HG03460 (cell line): ENCODE results near the gene ADAMTS12.

Experiments
- ATAC-seq: cut with Tn5 transposase; IDR thresholded peaks from one replicate; pipeline ENCODE4 v1.9.1; 2021; ENCODE audit not compliant: unreplicated experiment

ADAMTS12 gene

GRCh38 chr5:33725806-33726205, 166.0 kb downstream of the ADAMTS12 start:
- no peak for ATAC-seq

GRCh38 chr5:33721491-33722200, 170.1 kb downstream of the ADAMTS12 start:
- ATAC-seq: no peak

- no peak for ATAC-seq
These were observed 171.6 kb downstream of the ADAMTS12 start for GRCh38 chr5:33720176-33720575.

DNA sequence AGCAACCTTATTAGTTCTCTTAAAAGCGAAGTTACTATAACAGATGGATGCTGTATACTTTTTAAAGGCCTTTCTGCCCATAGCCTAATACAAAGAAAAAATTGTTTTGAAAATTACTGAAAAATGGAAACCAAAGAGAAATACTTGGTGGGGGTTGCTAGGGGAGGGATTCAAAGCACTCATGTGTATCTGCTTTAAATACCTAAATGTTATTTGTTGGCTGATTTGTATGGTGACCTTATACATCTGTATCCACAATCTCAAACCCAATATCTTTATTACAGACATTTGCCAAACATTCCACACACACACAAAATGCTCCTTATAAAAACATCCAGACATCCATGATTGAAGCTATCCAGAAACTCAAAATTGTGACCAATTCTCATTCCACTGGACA, 172.0 kb downstream of the ADAMTS12 start:
- no peak for ATAC-seq

DNA sequence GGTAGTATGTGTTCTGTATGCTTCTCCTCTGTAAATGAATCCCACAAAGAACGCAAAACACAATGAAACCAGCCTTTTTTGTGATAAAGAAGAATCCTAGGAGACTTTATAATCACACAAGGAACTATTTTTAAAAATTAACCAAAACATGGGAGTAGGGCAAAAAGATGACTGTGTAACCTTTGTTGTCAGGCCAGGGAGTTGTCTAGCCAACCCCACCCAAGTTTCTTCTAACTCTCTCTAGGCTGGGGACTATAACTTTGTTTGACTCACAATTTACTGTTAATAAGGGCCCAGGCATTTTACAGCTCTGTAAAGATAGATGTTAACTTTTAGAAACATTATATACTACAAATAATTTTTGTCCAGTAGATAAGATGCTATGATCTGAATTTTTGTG, 176.1 kb downstream of the ADAMTS12 start:
- ATAC-seq: no peak

DNA sequence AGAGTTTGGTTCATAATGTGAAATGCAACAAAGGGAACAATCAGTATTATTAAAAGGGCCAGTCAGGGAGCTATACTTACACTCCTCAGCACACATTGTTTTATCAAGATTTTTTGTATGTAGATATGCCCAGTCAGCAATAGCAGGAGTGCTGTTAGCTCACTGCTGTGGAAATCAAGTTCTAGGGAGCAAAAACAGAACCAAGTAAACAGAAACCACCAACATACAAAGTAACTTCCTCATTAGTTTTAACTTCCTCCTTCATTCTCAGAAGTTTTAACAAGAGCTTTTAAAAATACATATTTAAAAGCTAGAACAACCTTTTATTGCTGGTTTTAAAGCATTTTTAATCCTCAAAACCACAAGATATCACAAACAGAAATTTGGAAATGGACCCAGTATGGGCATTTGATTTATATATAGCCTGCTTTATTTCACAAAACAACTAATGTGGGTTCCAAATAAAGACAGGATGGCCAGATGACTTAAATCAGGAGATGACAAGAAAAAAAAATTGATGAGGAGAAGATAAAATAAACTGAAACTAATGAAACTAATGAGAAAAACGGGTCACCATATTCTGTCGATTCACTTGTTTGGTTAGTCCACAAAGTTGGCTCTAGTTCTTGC, 178.5 kb downstream of the ADAMTS12 start:
- no peak for ATAC-seq

GRCh38 chr5:33712664-33713063, 179.1 kb downstream of the ADAMTS12 start:
- ATAC-seq: no peak

- no peak for ATAC-seq
These were observed 180.6 kb downstream of the ADAMTS12 start for GRCh38 chr5:33711094-33711679.

DNA sequence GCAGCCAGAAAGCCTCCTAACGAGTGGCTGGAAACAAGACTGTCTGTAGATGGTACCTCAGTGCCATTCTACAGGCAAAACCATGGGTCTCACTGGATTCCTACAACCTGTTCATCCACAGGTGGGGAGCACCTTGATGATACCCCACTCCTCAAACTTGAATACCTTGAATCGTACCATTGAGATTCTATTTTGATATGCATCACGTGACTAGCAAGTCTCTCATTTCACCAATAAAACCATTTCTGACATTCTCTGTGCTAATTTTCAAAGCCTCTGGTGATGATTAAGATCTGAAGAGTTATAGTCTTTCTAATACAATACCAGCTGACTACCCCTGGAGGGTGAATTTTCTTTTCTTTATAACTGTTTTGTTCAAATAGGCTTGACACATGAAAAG, 188.9 kb downstream of the ADAMTS12 start:
- no peak for ATAC-seq

DNA sequence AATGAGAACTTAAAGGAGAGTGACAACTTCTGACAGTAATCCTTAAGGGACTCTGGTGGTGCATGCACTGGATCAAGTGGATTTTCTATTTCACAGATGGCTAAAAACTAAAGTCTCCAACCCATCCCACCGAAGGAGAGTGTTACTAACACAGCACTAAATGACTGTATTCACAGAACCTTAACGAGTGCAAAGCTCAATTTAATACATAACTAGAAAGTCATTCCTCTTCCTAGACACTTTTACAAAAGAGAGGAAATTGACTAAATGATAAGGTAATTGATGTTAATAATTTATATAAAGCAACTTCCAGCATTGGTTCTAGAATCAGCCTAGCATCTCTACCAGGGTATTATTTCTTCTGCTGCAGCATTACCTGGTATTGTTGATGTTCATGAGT, 189.8 kb downstream of the ADAMTS12 start:
- ATAC-seq: no peak

- ATAC-seq: no peak
These were observed 190.5 kb downstream of the ADAMTS12 start for GRCh38 chr5:33701251-33701650.

GRCh38 chr5:33696411-33696810, 195.4 kb downstream of the ADAMTS12 start:
- no peak for ATAC-seq

DNA sequence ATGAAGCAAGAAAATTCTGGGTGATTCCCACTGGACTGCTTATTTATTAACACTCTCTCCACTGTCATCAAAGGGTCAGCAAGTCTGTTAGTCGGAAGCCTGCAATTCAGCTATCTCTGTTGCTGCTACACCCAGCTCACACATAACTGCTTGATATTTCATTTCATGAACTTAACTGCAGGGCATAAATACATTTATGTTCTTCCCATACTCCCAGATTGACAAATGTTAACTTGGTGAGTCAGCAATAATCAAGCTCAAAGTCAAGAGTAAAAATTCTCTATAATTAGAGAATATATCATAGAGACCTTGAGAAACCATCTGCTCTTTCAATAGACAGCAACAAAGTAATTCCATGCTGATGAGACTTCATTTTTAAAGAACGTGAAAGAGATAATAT, 198.8 kb downstream of the ADAMTS12 start:
- no peak for ATAC-seq

DNA sequence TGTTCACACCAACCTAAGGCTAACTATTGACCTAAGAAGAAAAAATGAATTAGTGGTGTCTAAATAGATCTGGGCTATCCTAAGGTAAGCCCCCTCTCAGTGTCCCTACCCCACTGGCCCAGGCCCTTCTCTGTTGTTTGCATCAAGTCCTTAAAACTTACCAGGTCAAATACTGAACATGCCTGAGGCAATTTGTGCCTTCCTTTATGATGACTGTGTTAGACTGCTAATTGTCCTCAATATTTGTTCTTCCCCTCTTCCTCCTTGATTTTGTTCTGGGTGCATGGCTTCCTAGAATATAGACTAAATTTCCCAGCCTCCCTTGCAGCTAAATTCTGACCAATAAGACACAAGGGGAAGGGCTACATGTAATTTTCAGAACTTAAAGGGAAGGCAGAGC, 199.9 kb downstream of the ADAMTS12 start:
- ATAC-seq: no peak

DNA sequence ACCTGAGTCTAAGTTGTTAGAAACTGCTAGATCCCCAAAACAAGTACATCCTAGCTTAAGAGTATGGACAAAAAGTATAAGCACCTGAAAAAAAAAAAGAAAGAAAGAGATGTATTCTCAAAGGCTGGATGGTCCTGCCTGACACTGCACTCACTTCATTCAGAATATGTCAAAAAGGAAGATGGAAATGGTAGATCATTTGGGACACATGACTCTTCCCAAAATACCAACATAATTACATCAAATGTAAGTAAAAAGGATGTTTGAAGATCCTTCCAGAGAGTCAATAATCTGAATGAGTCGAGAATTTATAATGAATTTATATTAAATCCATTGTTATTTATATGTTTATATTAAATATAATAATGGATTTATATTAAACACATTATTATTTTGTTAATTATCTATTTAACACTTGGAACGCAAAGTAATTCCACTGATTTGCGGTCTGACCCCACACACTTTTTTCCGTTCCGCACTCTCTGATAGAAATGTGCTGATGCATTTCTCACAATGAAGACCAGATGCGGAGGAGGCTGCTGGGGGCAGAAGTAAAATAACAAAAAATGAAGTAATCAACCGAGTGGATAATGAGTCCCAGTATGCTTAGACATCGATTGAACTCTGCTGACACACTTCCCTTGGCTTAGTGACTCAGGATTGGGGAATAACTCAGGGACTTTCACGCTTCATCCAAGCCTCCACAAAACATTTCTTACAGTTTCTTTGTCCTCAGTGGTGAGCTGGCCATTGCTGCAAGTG, 201.2 kb downstream of the ADAMTS12 start:
- no peak for ATAC-seq

DNA sequence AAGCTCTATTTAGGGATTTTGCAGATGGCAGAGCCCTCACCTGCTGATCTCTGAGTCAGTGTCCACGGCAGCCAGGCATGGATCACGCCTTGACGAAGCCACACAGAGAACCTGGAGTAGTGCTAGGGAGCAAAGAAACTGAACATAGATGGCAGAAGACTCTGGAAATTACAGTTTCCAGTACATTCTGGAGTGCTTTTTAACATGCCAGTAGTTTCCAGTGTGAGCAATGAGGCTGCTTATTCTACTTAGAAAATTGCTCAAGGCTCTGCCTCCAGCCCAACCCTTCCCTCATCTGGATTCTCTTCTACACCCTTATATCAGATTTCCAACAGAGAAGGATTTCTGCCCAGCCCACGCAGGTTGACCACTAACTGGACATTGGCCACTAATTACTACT, 203.3 kb downstream of the ADAMTS12 start:
- no peak for ATAC-seq

DNA sequence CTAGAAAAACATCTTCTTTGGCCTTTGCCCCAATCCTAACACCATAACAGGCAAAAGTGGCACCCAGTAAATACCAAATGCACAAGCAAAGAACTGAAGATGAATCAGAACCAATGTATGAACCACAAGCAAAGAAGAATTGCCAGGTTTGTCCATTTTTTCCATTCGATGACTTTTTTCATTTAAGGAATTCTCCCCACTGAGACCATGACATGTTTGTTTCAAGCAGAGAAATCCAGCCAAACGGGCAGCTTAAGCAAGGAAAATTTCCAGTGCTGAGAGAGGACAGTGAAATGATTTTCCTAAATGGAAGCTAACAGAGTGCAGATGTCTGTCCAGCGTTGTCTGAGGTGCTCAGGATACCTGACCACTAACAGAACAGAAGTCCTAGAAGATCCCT, 203.7 kb downstream of the ADAMTS12 start:
- ATAC-seq: no peak

DNA sequence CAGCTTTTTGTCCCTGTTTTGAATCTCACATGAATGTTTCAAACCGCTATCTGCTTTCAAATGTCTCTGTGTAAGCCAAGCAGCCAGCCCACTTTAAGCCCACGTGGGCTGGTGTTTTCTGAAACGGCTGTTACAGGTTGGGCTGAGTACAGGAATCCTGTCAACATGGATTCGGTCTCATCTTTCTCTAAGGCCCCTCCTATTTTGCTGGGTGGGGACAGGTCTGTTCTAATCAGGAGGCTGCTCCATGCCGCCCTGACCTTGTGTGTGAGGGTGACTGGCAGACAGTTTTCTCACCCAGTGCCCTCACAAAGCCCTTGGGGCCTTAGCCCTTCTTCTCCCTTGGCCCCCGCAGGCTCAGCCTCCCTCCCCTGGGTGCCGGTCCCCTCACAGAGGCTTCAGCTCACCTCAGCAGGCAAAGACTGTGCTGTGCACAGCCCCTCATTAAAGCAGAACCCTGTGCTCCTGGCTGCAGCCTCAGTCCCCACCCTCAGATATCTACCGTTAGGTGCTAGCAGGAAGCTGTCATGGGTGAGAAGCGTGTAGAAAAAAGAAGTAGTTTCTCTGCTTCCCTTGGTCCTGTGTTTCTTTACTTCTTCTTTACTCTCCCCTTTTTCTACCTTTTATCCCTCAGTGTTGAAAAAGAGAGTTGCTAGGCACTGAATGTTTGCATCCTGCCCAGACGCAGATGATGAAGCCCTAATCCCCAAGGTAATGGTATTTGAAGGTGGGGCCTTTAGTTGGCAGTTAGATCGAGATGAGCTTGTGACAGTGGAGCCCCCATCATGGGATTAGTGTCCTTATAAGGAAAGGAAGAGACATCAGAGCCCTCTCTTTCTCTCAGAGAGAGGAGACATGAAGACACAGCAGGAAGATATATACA, 205.7 kb downstream of the ADAMTS12 start:
- no peak for ATAC-seq

- no peak for ATAC-seq
These were observed 207.2 kb downstream of the ADAMTS12 start for GRCh38 chr5:33684496-33685159.

- ATAC-seq: no peak
These were observed 212.0 kb downstream of the ADAMTS12 start for GRCh38 chr5:33679791-33680190.
